ENCODE data around the gene TMEM129.

Gene TMEM129

GRCh38 chr4:1721003-1721665 is at the start of gene TMEM129, which contains the start of gene TACC3:
TMEM129 (minus strand) TSS chr4:1721323; CDS start chr4:1720837, 486 bp downstream.
TACC3 (plus strand) TSS chr4:1721521; CDS start chr4:1723422, 1,901 bp downstream.
- H3K4me3 ChIP-seq (ENCODE audit: low read depth, low read length): peak within 1 kb of the TSS; percentile 68
- TF ChIP-seq CTCF (conservative IDR thresholded peaks at IDR 0.05; ENCODE audit: low read depth, low read length): no peak
- peak; percentile 93 for DNase-seq (ENCODE audit: low read depth)

- no peak overlapping the region for H3K4me3 ChIP-seq (ENCODE audit: low read depth, low read length)
- no peak for DNase-seq (ENCODE audit: low read depth)
- TF ChIP-seq CTCF (conservative IDR thresholded peaks at IDR 0.05; ENCODE audit: low read depth, low read length): no peak
Measured at GRCh38 chr4:1770791-1771231, 49.7 kb upstream of the TMEM129 start.

- no peak overlapping the region for H3K4me3 ChIP-seq (ENCODE audit: low read depth, low read length)
- no peak for TF ChIP-seq CTCF (conservative IDR thresholded peaks at IDR 0.05; ENCODE audit: low read depth, low read length)
- DNase-seq (ENCODE audit: low read depth): no peak
Measured at GRCh38 chr4:1770245-1770644, 49.1 kb upstream of the TMEM129 start.

- no peak overlapping the region for H3K4me3 ChIP-seq (ENCODE audit: low read depth, low read length)
- DNase-seq (ENCODE audit: low read depth): no peak
- no peak for TF ChIP-seq CTCF (conservative IDR thresholded peaks at IDR 0.05; ENCODE audit: low read depth, low read length)
Measured at GRCh38 chr4:1769692-1770091, 48.6 kb upstream of the TMEM129 start.

GRCh38 chr4:1768367-1769034 is 47.4 kb upstream of the TMEM129 start:
- no peak overlapping the region for H3K4me3 ChIP-seq (ENCODE audit: low read depth, low read length)
- no peak for TF ChIP-seq CTCF (conservative IDR thresholded peaks at IDR 0.05; ENCODE audit: low read depth, low read length)
- no peak for DNase-seq (ENCODE audit: low read depth)

GRCh38 chr4:1767770-1768366 is 46.7 kb upstream of the TMEM129 start:
- peak; percentile 50 for TF ChIP-seq CTCF (conservative IDR thresholded peaks at IDR 0.05; ENCODE audit: low read depth, low read length)
- peak; percentile 37 for DNase-seq (ENCODE audit: low read depth)
- H3K4me3 ChIP-seq (ENCODE audit: low read depth, low read length): peak overlapping the region; percentile 40

Measured in choroid plexus epithelial cell (primary cell).